ENCODE data around the gene ASB10. TPM values are rescaled to one million over a fixed set of nuclear protein-coding genes. Genes with fewer than 3 reads are reported as not detected.

Gene ASB10
- total and polyA plus RNA-seq, 7 donors, result not detected

DNA sequence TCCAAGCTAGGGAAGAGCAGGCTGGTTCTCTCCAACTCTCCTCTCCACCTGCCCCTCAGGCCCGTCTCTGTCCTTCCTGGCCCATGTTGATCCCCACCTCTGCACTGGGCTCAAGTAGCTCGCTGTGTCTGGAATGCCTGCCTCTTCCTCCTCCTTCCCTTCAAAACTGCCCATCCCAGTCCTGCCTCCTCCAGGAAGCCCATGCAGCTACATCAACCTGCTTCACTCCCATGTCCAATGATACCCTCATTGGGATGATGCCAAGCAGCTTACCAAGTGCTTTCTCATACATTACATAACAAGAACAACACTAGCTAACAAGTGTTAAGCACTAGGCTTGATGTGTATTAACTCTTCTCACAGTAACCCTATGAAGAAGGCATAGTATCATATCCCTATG lies 8.2 kb downstream of the ASB10 start:
- H3K4me1 ChIP-seq, result peaks cover 0 to 5% (median 0%) of the 10 kb centered on the region in 4 donors
- intact Hi-C loops (cut with DNase I), result no loop called here
- no peaks in the 10 kb centered on the region for H3K9me3 ChIP-seq
- DNase-seq, result no peak
- WGBS, 2 donors, result 59 to 78% methylated on average over 2 of the region's 2 CpGs
- no peak overlapping the region for H3K27ac ChIP-seq
- H3K4me3 ChIP-seq, result no peak overlapping the region
- no peak for TF ChIP-seq CTCF (IDR thresholded peaks at IDR 0.05)
- TF ChIP-seq POLR2A (IDR thresholded peaks at IDR 0.05), result no peak
- no peak for TF ChIP-seq POLR2AphosphoS5 (IDR thresholded peaks at IDR 0.05)
- TF ChIP-seq EP300 (IDR thresholded peaks at IDR 0.05), result no peak
- H3K36me3 ChIP-seq, result no peaks in the 10 kb centered on the region
- H3K27me3 ChIP-seq, result peaks cover 6 to 48% (median 20%) of the 10 kb centered on the region in 3 donors

- Histone ChIP-seq H3K9me3 (no peaks in the 10 kb centered on the region), H3K4me1 (peaks cover 0 to 5% (median 0%) of the 10 kb centered on the region in 4 donors), H3K4me3 (no peak overlapping the region), H3K36me3 (no peaks in the 10 kb centered on the region), H3K27ac (no peak overlapping the region), H3K27me3 (peaks cover 6 to 54% (median 25%) of the 10 kb centered on the region in 3 donors)
- no peak for DNase-seq
- 90 to 91% methylated on average over 9 of the region's 9 CpGs for WGBS, 2 donors
- no peak for TF ChIP-seq POLR2AphosphoS5 (IDR thresholded peaks at IDR 0.05)
- no peak for TF ChIP-seq CTCF (IDR thresholded peaks at IDR 0.05)
- TF ChIP-seq EP300 (IDR thresholded peaks at IDR 0.05), result no peak
- no peak for TF ChIP-seq POLR2A (IDR thresholded peaks at IDR 0.05)
- intact Hi-C loops (cut with DNase I), result no loop called here
Observed at GRCh38 chr7:151178236-151178635, 8.8 kb downstream of the ASB10 start.

GRCh38 chr7:151177310-151177709 lies 9.7 kb downstream of the ASB10 start:
- Histone ChIP-seq H3K36me3 (no peaks in the 10 kb centered on the region), H3K27ac (no peak overlapping the region), H3K4me3 (no peak overlapping the region), H3K4me1 (peaks cover 0 to 5% (median 0%) of the 10 kb centered on the region in 4 donors), H3K27me3 (peaks cover 6 to 60% (median 26%) of the 10 kb centered on the region in 3 donors), H3K9me3 (no peaks in the 10 kb centered on the region)
- WGBS, 2 donors, result 88 to 93% methylated on average over 1 of the region's 1 CpG
- TF ChIP-seq POLR2A (IDR thresholded peaks at IDR 0.05) (no peak), CTCF (IDR thresholded peaks at IDR 0.05) (no peak), POLR2AphosphoS5 (IDR thresholded peaks at IDR 0.05) (no peak), EP300 (IDR thresholded peaks at IDR 0.05) (no peak)
- intact Hi-C loops (cut with DNase I), result no loop called here
- DNase-seq, result no peak

GRCh38 chr7:151176401-151176800 lies 10.6 kb downstream of the ASB10 start:
- H3K9me3 ChIP-seq, result no peaks in the 10 kb centered on the region
- peaks cover 6 to 60% (median 26%) of the 10 kb centered on the region in 3 donors for H3K27me3 ChIP-seq
- TF ChIP-seq EP300 (IDR thresholded peaks at IDR 0.05) (no peak), CTCF (IDR thresholded peaks at IDR 0.05) (no peak), POLR2AphosphoS5 (IDR thresholded peaks at IDR 0.05) (no peak), POLR2A (IDR thresholded peaks at IDR 0.05) (no peak)
- no peak overlapping the region for H3K4me3 ChIP-seq
- H3K27ac ChIP-seq, result no peak overlapping the region
- WGBS, 2 donors, result 89 to 92% methylated on average over 9 of the region's 9 CpGs
- intact Hi-C loops (cut with DNase I), result no loop called here
- H3K4me1 ChIP-seq, result peaks cover 0 to 5% (median 0%) of the 10 kb centered on the region in 4 donors
- no peaks in the 10 kb centered on the region for H3K36me3 ChIP-seq
- DNase-seq, result no peak

- Histone ChIP-seq H3K36me3 (no peaks in the 10 kb centered on the region), H3K27ac (no peak overlapping the region), H3K9me3 (no peaks in the 10 kb centered on the region), H3K4me3 (no peak overlapping the region), H3K27me3 (peaks cover 6 to 56% (median 26%) of the 10 kb centered on the region in 3 donors), H3K4me1 (peaks cover 0 to 5% (median 0%) of the 10 kb centered on the region in 4 donors)
- TF ChIP-seq CTCF (IDR thresholded peaks at IDR 0.05) (no peak), POLR2AphosphoS5 (IDR thresholded peaks at IDR 0.05) (no peak), POLR2A (IDR thresholded peaks at IDR 0.05) (no peak), EP300 (IDR thresholded peaks at IDR 0.05) (no peak)
- no peak for DNase-seq
- intact Hi-C loops (cut with DNase I), result no loop called here
- 64 to 77% methylated on average over 23 of the region's 23 CpGs for WGBS, 2 donors
Observed at GRCh38 chr7:151175793-151176311, 11.2 kb downstream of the ASB10 start.

Data from sigmoid colon (tissue), 7 donors.